B cell (primary cell): Measurements from ENCODE around the gene VTI1A. TPM values are rescaled to one million over a fixed set of nuclear protein-coding genes. Genes with fewer than 3 reads are reported as not detected.

Source experiments
- ATAC-seq: fragments of 200-7000 bp; cut with Tn5 transposase; one replicate; pipeline ENCODE4 v1.10.0; 2021; ENCODE audit warnings: low read depth, mild to moderate bottlenecking, moderate number of reproducible peaks, moderate library complexity
- CTCF ChIA-PET: fragments of 350-600 bp; sonication (Branson Sonifier 250); formaldehyde crosslinking; loops from one replicate; lab custom pipeline; 2021; ENCODE audit warnings: antibody characterized with exemption, inconsistent platforms; lab: Charles Lee
- POLR2A ChIA-PET: fragments of 350-600 bp; sonication (Branson Sonifier 250); formaldehyde crosslinking; loops from one replicate; lab custom pipeline; 2021; ENCODE audit warnings: antibody characterized with exemption; lab: Charles Lee
- DNase-seq: peaks from one replicate; pipeline ENCODE4 v3.0.0; 2013
- H2AFZ ChIP-seq: 2 replicates; pipeline ENCODE4 v1.6.1; 2012; ENCODE audit warnings: mild to moderate bottlenecking, low read depth, low read length; ENCODE audit not compliant: insufficient read depth, poor library complexity, severe bottlenecking
- H3K27ac ChIP-seq, 2 donors: 1 replicate in 1 of 2; 2 replicates in 1 of 2; pipeline ENCODE4 v1.5.1; 2012 to 2013; ENCODE audit warnings: low read length in 2 of 2, mild to moderate bottlenecking in 2 of 2, moderate library complexity in 1 of 2
- H3K27me3 ChIP-seq, 4 experiments: fragments of 200-600 bp in 1 of 4; sonication (generic) in 1 of 4; replicated peaks in 1 of 4; 1 replicate in 2 of 4; 2 replicates in 2 of 4; pipeline versions ENCODE4 v1.6.1 to v1.7.0; 2013 to 2016; ENCODE audit warnings: low read length in 3 of 4, mild to moderate bottlenecking in 2 of 4, mixed read lengths in 1 of 4, moderate library complexity in 1 of 4; ENCODE audit not compliant: insufficient read depth in 4 of 4, control insufficient read depth in 3 of 4; ENCODE audit errors: control extremely low read depth in 1 of 4
- H3K36me3 ChIP-seq, 2 experiments: replicated peaks in 1 of 2; 1 replicate in 1 of 2; 2 replicates in 1 of 2; pipeline versions ENCODE4 v1.6.1 to v1.7.1; 2013; ENCODE audit warnings: low read length in 1 of 2; ENCODE audit not compliant: insufficient read depth in 2 of 2, control insufficient read depth in 1 of 2; ENCODE audit errors: control extremely low read depth in 1 of 2, extremely low read depth in 1 of 2
- H3K4me1 ChIP-seq, 2 donors: fragments of 200-600 bp in 1 of 2; sonication (generic) in 1 of 2; 1 replicate in 1 of 2; 2 replicates in 1 of 2; pipeline versions ENCODE4 v1.5.1 to v1.6.1; 2013 to 2017; ENCODE audit warnings: low read length in 2 of 2; ENCODE audit not compliant: control insufficient read depth in 2 of 2, insufficient read depth in 2 of 2
- H3K4me2 ChIP-seq: replicated peaks from 2 replicates; pipeline ENCODE3; 2012; ENCODE audit warnings: mild to moderate bottlenecking, low read depth, low read length; ENCODE audit not compliant: poor library complexity, severe bottlenecking
- H3K4me3 ChIP-seq, 5 experiments: fragments of 200-600 bp in 1 of 5; sonication (generic) in 1 of 5; 1 replicate in 3 of 5; 2 replicates in 2 of 5; pipeline versions ENCODE4 v1.5.1 to v1.7.0; 2011 to 2016; ENCODE audit warnings: low read length in 4 of 5, mild to moderate bottlenecking in 4 of 5, low read depth in 2 of 5, control low read depth in 1 of 5, moderate library complexity in 1 of 5; ENCODE audit not compliant: insufficient read depth in 1 of 5; ENCODE audit errors: control extremely low read depth in 1 of 5, extremely low read depth in 1 of 5
- H3K79me2 ChIP-seq: fragments of 200-600 bp; sonication (generic); one replicate; pipeline ENCODE4 v1.6.0; 2016; ENCODE audit warnings: low read length; ENCODE audit not compliant: control insufficient read depth, insufficient read depth
- H3K9ac ChIP-seq: fragments of 200-600 bp; sonication (generic); 2 replicates; pipeline ENCODE4 v1.6.1; 2017; ENCODE audit warnings: mild to moderate bottlenecking, low read length, moderate library complexity
- H3K9me3 ChIP-seq, 3 donors: one replicate each; pipeline versions ENCODE4 v1.6.1 to v1.7.1; 2013; ENCODE audit warnings: low read length in 2 of 3; ENCODE audit not compliant: control insufficient read depth in 2 of 3, insufficient read depth in 1 of 3; ENCODE audit errors: control extremely low read depth in 1 of 3
- H4K20me1 ChIP-seq: 2 replicates; pipeline ENCODE4 v1.6.0; 2012; ENCODE audit warnings: mild to moderate bottlenecking, low read length; ENCODE audit not compliant: insufficient read depth, control insufficient read depth, poor library complexity, severe bottlenecking
- H3K27ac Mint-ChIP-seq: one replicate; pipeline ENCODE4 v1.8.0; 2021; ENCODE audit warnings: mixed read lengths
- H3K27me3 Mint-ChIP-seq: one replicate; pipeline ENCODE4 v1.8.0; 2021; ENCODE audit warnings: mixed read lengths
- H3K4me1 Mint-ChIP-seq: one replicate; pipeline ENCODE4 v1.8.0; 2021; ENCODE audit warnings: mixed read lengths
- H3K4me3 Mint-ChIP-seq: one replicate; pipeline ENCODE4 v1.8.0; 2021; ENCODE audit warnings: mixed read lengths
- H3K9me3 Mint-ChIP-seq: one replicate; pipeline ENCODE4 v1.8.0; 2022; ENCODE audit warnings: mixed read lengths; ENCODE audit not compliant: insufficient read depth
- CTCF ChIP-seq: fragments of 200-600 bp; IDR thresholded peaks from one replicate; pipeline ENCODE4 v1.8.0; 2022; ENCODE audit warnings: antibody characterized with exemption, mild to moderate bottlenecking
- EZH2 ChIP-seq: IDR thresholded peaks from 2 replicates; pipeline ENCODE4 v1.6.1; 2012; ENCODE audit warnings: borderline replicate concordance, low read depth, mild to moderate bottlenecking, moderate library complexity, low read length; ENCODE audit not compliant: insufficient read depth, poor library complexity, severe bottlenecking
- WGBS: methylation state at CpG from one replicate; pipeline ENCODE4 v1.1.5; 2013; ENCODE audit warnings: missing lambda C conversion rate; ENCODE audit not compliant: insufficient coverage; 5-methylcytosine and 5-hydroxymethylcytosine counted together
- intact Hi-C: fragments of 100-400 bp; cut with micrococcal nuclease; formaldehyde crosslinking; loops from one replicate; pipeline ENCODE4 v1.10.0; 2022
- polyA plus RNA-seq: library from polyadenylated mRNA; depleted of rRNA; stranded (reverse); fragments of >200 nt; gene quantifications from 2 replicates; pipeline ENCODE4 v1.2.3, GENCODE V29; 2012
- total RNA-seq, 2 donors: library from RNA; stranded (reverse); fragments of 120-200 nt in 1 of 2; gene quantifications; 1 replicate in 1 of 2; 2 replicates in 1 of 2; pipeline versions ENCODE4 v1.2.3 to v1.2.4, GENCODE V29; 2013 to 2022

Gene VTI1A
- total and polyA plus RNA-seq, 2 donors (not counting 1 experiment from before 2014, with no cell fraction given), result 20.0 to 84.1 TPM

GRCh38 chr10:112765717-112766235, 318.8 kb downstream of the VTI1A start:
- Mint-ChIP-seq H3K4me1 (no peaks in the 10 kb centered on the region), H3K9me3 (no peaks in the 10 kb centered on the region), H3K4me3 (no peak overlapping the region), H3K27me3 (no peaks in the 10 kb centered on the region), H3K27ac (no peak overlapping the region)
- Histone ChIP-seq H3K9ac (no peak overlapping the region), H3K4me3 (no peak overlapping the region), H2AFZ (no peak overlapping the region), H3K79me2 (no peaks in the 10 kb centered on the region), H3K27ac (no peak overlapping the region), H4K20me1 (no peaks in the 10 kb centered on the region), H3K36me3 (no peaks in the 10 kb centered on the region), H3K4me1 (no peaks in the 10 kb centered on the region), H3K27me3 (no peaks in the 10 kb centered on the region), H3K4me2 (no peak overlapping the region), H3K9me3 (no peaks in the 10 kb centered on the region)
- intact Hi-C loops, result no loop called here
- ChIA-PET CTCF (no interaction called here), POLR2A (no interaction called here)
- no peak for DNase-seq
- no peak for ATAC-seq
- whole genome bisulfite sequencing, result 95% methylated on average over 3 of the region's 5 CpGs
- no peak for TF ChIP-seq EZH2
- no peak for TF ChIP-seq CTCF

DNA sequence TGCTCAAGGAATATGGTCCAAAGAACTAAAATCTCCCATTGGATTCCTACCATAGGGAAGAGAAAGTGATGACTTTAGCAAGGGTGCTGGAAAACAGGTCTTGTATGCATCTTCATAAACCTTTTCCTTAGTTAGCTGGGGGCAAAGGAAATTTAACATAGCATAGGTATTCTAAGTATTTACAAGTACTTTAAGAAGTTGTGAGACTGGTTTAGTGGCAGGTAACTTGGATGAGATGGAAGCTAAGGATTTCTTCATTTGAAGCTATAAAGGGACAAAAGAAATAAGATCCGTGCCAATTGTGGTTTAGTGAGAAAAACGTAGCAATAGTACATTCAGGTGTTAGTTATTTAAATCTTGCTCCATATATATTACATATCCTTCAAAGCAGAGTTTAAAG, 319.6 kb downstream of the VTI1A start:
- intact Hi-C loops, result no loop called here
- Histone ChIP-seq H3K4me3 (no peak overlapping the region), H3K27ac (no peak overlapping the region), H3K9me3 (no peaks in the 10 kb centered on the region), H3K79me2 (no peaks in the 10 kb centered on the region), H2AFZ (no peak overlapping the region), H3K4me1 (no peaks in the 10 kb centered on the region), H3K36me3 (no peaks in the 10 kb centered on the region), H4K20me1 (no peaks in the 10 kb centered on the region), H3K4me2 (no peak overlapping the region), H3K27me3 (no peaks in the 10 kb centered on the region), H3K9ac (no peak overlapping the region)
- TF ChIP-seq EZH2 (no peak), CTCF (no peak)
- DNase-seq (no peak), ATAC-seq (no peak)
- no peaks in the 10 kb centered on the region for H3K9me3 Mint-ChIP-seq
- POLR2A ChIA-PET, result no interaction called here
- no peak overlapping the region for H3K27ac Mint-ChIP-seq
- H3K4me3 Mint-ChIP-seq, result no peak overlapping the region
- no peaks in the 10 kb centered on the region for H3K27me3 Mint-ChIP-seq
- WGBS, result no CpG with 5 or more reads among the region's 2 CpGs
- no peaks in the 10 kb centered on the region for H3K4me1 Mint-ChIP-seq
- CTCF ChIA-PET, result no interaction called here
